Measurements from ENCODE around the gene PHF21A.

DNA sequence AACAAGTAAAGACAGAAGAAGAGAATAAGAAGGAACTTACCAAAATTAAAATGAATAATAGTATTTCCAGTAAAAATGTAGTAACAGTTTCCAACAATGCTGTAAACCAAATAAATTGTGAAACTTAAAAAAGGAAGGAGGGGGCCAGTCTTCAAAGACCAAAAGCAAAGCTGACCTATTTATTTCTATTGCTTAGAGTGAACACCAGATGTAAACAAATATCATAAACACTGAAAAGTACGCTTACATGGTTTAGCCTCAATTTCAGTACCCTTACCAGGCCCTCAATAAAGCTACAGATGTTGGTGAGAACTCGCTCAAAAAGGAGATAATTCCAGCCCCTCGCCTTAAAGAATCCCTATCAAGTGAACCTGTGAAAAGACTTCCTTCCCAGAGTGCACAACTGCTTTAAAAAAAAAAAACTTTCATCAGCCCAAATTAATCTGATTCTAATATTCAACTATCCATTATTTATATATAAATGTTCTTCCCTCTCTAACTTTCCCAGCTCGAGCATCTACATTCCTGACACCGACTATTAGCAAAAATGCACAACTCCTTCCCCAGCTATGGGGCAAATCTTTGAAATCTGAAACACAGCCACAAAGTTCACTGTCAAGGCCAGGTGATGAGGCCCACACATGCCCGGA lies 2.4 kb downstream of the PHF21A start:
- TF ChIP-seq TAF1 (conservative IDR thresholded peaks at IDR 0.05) (no peak), EGR1 (IDR thresholded peaks at IDR 0.05; ENCODE audit: low read depth in 2 of 2) (no peak), RAD21 (IDR thresholded peaks at IDR 0.05) (no peak), SP1 (IDR thresholded peaks at IDR 0.05) (no peak), JUND (IDR thresholded peaks at IDR 0.05) (no peak)
- TF ChIP-seq, protein P1, sequence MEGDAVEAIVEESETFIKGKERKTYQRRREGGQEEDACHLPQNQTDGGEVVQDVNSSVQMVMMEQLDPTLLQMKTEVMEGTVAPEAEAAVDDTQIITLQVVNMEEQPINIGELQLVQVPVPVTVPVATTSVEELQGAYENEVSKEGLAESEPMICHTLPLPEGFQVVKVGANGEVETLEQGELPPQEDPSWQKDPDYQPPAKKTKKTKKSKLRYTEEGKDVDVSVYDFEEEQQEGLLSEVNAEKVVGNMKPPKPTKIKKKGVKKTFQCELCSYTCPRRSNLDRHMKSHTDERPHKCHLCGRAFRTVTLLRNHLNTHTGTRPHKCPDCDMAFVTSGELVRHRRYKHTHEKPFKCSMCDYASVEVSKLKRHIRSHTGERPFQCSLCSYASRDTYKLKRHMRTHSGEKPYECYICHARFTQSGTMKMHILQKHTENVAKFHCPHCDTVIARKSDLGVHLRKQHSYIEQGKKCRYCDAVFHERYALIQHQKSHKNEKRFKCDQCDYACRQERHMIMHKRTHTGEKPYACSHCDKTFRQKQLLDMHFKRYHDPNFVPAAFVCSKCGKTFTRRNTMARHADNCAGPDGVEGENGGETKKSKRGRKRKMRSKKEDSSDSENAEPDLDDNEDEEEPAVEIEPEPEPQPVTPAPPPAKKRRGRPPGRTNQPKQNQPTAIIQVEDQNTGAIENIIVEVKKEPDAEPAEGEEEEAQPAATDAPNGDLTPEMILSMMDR (IDR thresholded peaks at IDR 0.05; ENCODE audit: low read depth, low read length, missing input control), result no peak
- TF ChIP-seq, protein P2, sequence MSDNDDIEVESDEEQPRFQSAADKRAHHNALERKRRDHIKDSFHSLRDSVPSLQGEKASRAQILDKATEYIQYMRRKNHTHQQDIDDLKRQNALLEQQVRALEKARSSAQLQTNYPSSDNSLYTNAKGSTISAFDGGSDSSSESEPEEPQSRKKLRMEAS (IDR thresholded peaks at IDR 0.05), result no peak
- TF ChIP-seq, protein P3, sequence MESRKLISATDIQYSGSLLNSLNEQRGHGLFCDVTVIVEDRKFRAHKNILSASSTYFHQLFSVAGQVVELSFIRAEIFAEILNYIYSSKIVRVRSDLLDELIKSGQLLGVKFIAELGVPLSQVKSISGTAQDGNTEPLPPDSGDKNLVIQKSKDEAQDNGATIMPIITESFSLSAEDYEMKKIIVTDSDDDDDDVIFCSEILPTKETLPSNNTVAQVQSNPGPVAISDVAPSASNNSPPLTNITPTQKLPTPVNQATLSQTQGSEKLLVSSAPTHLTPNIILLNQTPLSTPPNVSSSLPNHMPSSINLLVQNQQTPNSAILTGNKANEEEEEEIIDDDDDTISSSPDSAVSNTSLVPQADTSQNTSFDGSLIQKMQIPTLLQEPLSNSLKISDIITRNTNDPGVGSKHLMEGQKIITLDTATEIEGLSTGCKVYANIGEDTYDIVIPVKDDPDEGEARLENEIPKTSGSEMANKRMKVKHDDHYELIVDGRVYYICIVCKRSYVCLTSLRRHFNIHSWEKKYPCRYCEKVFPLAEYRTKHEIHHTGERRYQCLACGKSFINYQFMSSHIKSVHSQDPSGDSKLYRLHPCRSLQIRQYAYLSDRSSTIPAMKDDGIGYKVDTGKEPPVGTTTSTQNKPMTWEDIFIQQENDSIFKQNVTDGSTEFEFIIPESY (IDR thresholded peaks at IDR 0.05), result no peak
- TF ChIP-seq, protein P4, sequence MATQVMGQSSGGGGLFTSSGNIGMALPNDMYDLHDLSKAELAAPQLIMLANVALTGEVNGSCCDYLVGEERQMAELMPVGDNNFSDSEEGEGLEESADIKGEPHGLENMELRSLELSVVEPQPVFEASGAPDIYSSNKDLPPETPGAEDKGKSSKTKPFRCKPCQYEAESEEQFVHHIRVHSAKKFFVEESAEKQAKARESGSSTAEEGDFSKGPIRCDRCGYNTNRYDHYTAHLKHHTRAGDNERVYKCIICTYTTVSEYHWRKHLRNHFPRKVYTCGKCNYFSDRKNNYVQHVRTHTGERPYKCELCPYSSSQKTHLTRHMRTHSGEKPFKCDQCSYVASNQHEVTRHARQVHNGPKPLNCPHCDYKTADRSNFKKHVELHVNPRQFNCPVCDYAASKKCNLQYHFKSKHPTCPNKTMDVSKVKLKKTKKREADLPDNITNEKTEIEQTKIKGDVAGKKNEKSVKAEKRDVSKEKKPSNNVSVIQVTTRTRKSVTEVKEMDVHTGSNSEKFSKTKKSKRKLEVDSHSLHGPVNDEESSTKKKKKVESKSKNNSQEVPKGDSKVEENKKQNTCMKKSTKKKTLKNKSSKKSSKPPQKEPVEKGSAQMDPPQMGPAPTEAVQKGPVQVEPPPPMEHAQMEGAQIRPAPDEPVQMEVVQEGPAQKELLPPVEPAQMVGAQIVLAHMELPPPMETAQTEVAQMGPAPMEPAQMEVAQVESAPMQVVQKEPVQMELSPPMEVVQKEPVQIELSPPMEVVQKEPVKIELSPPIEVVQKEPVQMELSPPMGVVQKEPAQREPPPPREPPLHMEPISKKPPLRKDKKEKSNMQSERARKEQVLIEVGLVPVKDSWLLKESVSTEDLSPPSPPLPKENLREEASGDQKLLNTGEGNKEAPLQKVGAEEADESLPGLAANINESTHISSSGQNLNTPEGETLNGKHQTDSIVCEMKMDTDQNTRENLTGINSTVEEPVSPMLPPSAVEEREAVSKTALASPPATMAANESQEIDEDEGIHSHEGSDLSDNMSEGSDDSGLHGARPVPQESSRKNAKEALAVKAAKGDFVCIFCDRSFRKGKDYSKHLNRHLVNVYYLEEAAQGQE (IDR thresholded peaks at IDR 0.05), result no peak
